ENCODE measurements around the gene GLB1L2.

DNA sequence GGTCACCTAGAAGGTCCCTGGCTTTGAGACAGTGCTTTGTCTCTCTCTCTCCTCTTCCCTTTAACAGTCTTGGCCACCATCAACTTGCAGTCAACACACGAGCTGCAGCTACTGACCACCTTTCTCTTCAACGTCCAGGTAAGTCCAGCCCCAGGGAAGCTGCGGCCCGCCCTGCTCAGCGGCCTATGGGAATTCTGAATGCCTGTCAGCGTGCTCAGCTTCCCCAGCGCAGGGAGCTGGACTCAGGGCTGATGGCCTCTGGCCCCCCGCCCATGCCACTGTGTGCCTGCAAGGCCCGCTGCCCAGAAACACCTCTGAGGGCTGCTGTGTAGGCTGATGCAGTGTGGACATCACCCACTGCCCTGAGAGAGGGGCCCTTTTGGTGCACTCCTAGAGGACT is 32.5 kb downstream of the GLB1L2 start:
- TF ChIP-seq, protein P1, sequence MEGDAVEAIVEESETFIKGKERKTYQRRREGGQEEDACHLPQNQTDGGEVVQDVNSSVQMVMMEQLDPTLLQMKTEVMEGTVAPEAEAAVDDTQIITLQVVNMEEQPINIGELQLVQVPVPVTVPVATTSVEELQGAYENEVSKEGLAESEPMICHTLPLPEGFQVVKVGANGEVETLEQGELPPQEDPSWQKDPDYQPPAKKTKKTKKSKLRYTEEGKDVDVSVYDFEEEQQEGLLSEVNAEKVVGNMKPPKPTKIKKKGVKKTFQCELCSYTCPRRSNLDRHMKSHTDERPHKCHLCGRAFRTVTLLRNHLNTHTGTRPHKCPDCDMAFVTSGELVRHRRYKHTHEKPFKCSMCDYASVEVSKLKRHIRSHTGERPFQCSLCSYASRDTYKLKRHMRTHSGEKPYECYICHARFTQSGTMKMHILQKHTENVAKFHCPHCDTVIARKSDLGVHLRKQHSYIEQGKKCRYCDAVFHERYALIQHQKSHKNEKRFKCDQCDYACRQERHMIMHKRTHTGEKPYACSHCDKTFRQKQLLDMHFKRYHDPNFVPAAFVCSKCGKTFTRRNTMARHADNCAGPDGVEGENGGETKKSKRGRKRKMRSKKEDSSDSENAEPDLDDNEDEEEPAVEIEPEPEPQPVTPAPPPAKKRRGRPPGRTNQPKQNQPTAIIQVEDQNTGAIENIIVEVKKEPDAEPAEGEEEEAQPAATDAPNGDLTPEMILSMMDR (IDR thresholded peaks at IDR 0.05; ENCODE audit: insufficient read depth, low read length, poor library complexity, severe bottlenecking): no peak
- TF ChIP-seq EZH2phosphoT487 (conservative IDR thresholded peaks at IDR 0.05; ENCODE audit: low read length): no peak
